Nephron (organoid): ENCODE measurements around the gene PEX10.

Experiments
- H3K27ac Mint-ChIP-seq, 3 experiments: 2 replicates each; pipeline ENCODE4 v1.8.0; 2020; ENCODE audit warnings: mixed read lengths in 3 of 3, mild to moderate bottlenecking in 2 of 3, moderate library complexity in 1 of 3
- H3K27me3 Mint-ChIP-seq: 2 replicates; pipeline ENCODE4 v1.8.0; 2021; ENCODE audit warnings: low read depth, mild to moderate bottlenecking, moderate library complexity, mixed read lengths
- H3K36me3 Mint-ChIP-seq: 2 replicates; pipeline ENCODE4 v1.8.0; 2020; ENCODE audit warnings: low read depth, mixed read lengths
- H3K4me1 Mint-ChIP-seq: 2 replicates; pipeline ENCODE4 v1.8.0; 2020; ENCODE audit warnings: mixed read lengths
- H3K4me3 Mint-ChIP-seq, 3 experiments: 2 replicates each; pipeline ENCODE4 v1.8.0; 2020; ENCODE audit warnings: mild to moderate bottlenecking in 3 of 3, mixed read lengths in 3 of 3, moderate library complexity in 2 of 3
- H3K9me3 Mint-ChIP-seq: 2 replicates; pipeline ENCODE4 v1.8.0; 2020; ENCODE audit warnings: mixed read lengths
- CTCF ChIP-seq, 3 experiments: fragments of 200-600 bp; sonication (generic); IDR thresholded peaks; one replicate each; pipeline ENCODE4 v1.5.0; 2021; ENCODE audit warnings: antibody characterized with exemption in 3 of 3; ENCODE audit not compliant: unreplicated experiment in 3 of 3

The PEX10 gene

GRCh38 chr1:2396476-2396875, 15.9 kb downstream of the PEX10 start:
- Mint-ChIP-seq H3K4me1 (peaks cover 19% of the 10 kb centered on the region), H3K36me3 (peaks cover 47% of the 10 kb centered on the region), H3K27me3 (no peaks in the 10 kb centered on the region)

DNA sequence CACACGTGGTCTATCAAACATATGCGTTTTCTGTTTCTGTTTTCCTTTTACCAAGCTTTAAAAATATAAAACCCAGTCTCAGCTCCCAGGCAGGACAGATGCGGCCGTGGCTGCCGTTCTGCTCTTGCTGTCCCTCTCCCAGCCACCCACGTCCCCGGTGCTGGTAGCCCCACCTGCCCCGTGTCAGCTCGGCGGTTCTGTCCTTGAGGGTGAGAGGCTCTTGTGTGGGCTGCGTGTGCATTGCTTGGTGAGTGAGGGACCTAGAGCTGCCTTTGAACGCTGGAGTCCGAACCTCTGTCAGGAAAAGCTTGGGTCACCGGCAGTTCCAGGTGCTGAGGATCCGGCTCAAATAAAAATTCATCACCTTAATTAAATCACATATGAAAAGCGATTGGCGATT, 16.3 kb downstream of the PEX10 start:
- no peaks in the 10 kb centered on the region for H3K9me3 Mint-ChIP-seq
- peaks cover 19% of the 10 kb centered on the region for H3K4me1 Mint-ChIP-seq
- no peak overlapping the region for H3K4me3 Mint-ChIP-seq
- peaks cover 45% of the 10 kb centered on the region for H3K36me3 Mint-ChIP-seq
- H3K27ac Mint-ChIP-seq: no peak overlapping the region
- TF ChIP-seq CTCF (IDR thresholded peaks at IDR 0.05; ENCODE audit: unreplicated experiment in 3 of 3): no peak
- H3K27me3 Mint-ChIP-seq: no peaks in the 10 kb centered on the region

More at GRCh38 chr1:2396476-2396875, 15.9 kb downstream of the PEX10 start:
- H3K27ac Mint-ChIP-seq: no peak overlapping the region
- peak overlapping the region in 2 of 3 experiments; percentile 30 to 49 for H3K4me3 Mint-ChIP-seq
- H3K9me3 Mint-ChIP-seq: no peaks in the 10 kb centered on the region
- no peak for TF ChIP-seq CTCF (IDR thresholded peaks at IDR 0.05; ENCODE audit: unreplicated experiment in 3 of 3)

DNA sequence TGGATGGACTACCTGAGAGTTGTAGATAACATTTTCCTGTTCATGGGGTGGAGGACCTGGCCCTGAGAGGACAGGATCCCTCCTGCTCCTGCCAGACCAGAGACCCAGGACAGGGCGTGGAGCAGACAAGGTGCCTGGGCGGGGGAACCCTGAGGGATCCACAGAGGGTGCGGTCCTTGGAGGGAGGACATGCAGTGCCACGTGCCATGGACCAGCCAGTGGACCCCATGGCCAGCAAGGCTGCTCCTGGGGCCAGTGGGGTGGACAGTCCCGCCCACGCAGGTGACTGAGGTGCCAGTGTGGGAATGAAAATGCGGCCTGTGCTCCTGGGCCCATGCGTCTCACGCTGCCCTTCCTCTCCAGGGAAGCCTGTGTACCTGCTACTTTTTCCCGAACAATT, 17.1 kb downstream of the PEX10 start:
- Mint-ChIP-seq H3K27me3 (no peaks in the 10 kb centered on the region), H3K36me3 (peaks cover 38% of the 10 kb centered on the region), H3K9me3 (no peaks in the 10 kb centered on the region), H3K4me1 (peaks cover 20% of the 10 kb centered on the region), H3K4me3 (peak overlapping the region in 2 of 3 experiments; percentile 44 to 48), H3K27ac (no peak overlapping the region)
- TF ChIP-seq CTCF (IDR thresholded peaks at IDR 0.05; ENCODE audit: unreplicated experiment in 3 of 3): no peak

GRCh38 chr1:2394761-2395160, 17.6 kb downstream of the PEX10 start:
- Mint-ChIP-seq H3K4me1 (peaks cover 25% of the 10 kb centered on the region), H3K27ac (no peak overlapping the region), H3K4me3 (peak overlapping the region; percentile 34 to 48 (median 44)), H3K9me3 (no peaks in the 10 kb centered on the region), H3K36me3 (peaks cover 35% of the 10 kb centered on the region), H3K27me3 (no peaks in the 10 kb centered on the region)
- TF ChIP-seq CTCF (IDR thresholded peaks at IDR 0.05; ENCODE audit: unreplicated experiment in 3 of 3): no peak

DNA sequence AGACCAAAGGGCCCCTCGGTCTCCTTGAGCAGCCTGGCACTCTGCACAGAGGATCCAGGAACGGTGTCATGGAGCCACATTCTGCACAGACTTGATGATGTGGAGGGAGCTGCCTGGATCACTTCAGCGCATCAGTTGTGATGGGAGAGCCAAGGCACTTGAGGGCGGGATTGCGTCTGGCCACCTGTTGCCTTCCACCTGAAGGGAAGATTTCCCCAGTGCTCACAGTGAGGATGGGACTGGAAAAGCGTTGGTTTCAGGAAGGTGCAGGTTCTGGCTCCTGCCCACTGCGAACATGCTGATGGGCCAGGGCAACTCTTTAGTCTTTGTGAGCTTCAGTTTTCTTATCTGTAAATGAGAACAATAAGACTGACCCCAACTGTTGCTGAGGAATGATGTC, 18.1 kb downstream of the PEX10 start:
- Mint-ChIP-seq H3K27me3 (no peaks in the 10 kb centered on the region), H3K4me3 (peak overlapping the region; percentile 23 to 97 (median 94)), H3K36me3 (peaks cover 31% of the 10 kb centered on the region), H3K4me1 (peaks cover 30% of the 10 kb centered on the region), H3K27ac (no peak overlapping the region), H3K9me3 (no peaks in the 10 kb centered on the region)
- TF ChIP-seq CTCF (IDR thresholded peaks at IDR 0.05; ENCODE audit: unreplicated experiment in 3 of 3): no peak

DNA sequence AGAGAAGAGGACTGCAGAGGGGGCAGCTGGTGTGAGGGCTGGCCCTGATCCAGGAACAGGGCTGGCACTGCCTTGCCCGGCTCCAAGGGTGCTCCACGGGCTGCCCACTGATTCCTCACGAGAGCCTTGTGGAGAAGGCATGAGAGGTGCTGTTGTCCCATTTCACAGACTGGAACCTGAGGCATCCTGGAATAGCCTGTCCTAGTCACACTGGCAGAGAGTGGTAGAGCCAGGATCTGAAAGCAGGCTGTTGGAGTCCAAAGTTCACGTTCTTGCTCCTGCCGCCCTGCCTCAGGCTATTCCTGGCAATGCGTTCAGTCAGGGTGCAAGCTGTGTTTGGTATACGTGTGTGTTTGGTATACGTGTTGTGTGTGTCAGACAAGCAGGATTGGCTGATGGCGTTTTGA, 18.9 kb downstream of the PEX10 start:
- TF ChIP-seq CTCF (IDR thresholded peaks at IDR 0.05; ENCODE audit: unreplicated experiment in 3 of 3): no peak
- peak overlapping the region; percentile 85 to 97 (median 94) for H3K4me3 Mint-ChIP-seq
- H3K27ac Mint-ChIP-seq: no peak overlapping the region
- H3K4me1 Mint-ChIP-seq: peaks cover 30% of the 10 kb centered on the region
- no peaks in the 10 kb centered on the region for H3K9me3 Mint-ChIP-seq
- peaks cover 26% of the 10 kb centered on the region for H3K36me3 Mint-ChIP-seq
- H3K27me3 Mint-ChIP-seq: no peaks in the 10 kb centered on the region
